ENCODE measurements around the gene RPS21. TPM values are rescaled to one million over a fixed set of nuclear protein-coding genes. Genes with fewer than 3 reads are reported as not detected.

Gene RPS21
- total and polyA plus RNA-seq, 10 of the 15 experiments (the other 5 are each of a cell fraction or from before 2014, with no cell fraction given), result 1,474 to 4,987 (median 2,439) TPM

DNA sequence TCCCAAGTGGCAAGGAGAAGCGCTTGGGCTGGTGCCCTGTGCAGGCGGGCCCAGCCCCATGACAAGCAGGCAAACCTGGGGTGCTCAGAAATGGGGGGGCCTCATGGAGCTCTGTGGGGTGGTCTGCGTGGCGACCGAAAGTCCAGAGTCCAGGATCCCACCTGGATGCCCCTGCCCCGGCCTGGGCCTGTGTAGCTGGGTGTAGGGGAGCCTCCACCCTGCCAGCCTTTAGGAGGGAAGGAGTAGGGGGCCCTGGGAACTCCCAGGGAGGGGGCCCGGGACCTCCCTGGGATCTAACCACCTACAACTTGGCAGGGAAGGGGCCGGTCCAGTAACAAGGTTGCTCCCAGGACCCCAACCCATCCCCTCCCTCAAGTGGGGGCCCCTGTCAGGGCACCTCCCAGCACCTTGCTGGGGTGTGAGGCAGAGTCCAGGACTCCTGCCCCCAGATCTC is 15.3 kb upstream of the RPS21 start:
- SMC1A ChIA-PET (ENCODE audit: uncharacterized antibody, unreplicated experiment), result no interaction called here
- peaks cover 4 to 15% of the 10 kb centered on the region in 2 experiments for H3K27me3 ChIP-seq (replicated peaks in 1 of 2; ENCODE audit: control insufficient read depth in 2 of 2, insufficient read depth in 2 of 2, low read length in 1 of 2)

DNA sequence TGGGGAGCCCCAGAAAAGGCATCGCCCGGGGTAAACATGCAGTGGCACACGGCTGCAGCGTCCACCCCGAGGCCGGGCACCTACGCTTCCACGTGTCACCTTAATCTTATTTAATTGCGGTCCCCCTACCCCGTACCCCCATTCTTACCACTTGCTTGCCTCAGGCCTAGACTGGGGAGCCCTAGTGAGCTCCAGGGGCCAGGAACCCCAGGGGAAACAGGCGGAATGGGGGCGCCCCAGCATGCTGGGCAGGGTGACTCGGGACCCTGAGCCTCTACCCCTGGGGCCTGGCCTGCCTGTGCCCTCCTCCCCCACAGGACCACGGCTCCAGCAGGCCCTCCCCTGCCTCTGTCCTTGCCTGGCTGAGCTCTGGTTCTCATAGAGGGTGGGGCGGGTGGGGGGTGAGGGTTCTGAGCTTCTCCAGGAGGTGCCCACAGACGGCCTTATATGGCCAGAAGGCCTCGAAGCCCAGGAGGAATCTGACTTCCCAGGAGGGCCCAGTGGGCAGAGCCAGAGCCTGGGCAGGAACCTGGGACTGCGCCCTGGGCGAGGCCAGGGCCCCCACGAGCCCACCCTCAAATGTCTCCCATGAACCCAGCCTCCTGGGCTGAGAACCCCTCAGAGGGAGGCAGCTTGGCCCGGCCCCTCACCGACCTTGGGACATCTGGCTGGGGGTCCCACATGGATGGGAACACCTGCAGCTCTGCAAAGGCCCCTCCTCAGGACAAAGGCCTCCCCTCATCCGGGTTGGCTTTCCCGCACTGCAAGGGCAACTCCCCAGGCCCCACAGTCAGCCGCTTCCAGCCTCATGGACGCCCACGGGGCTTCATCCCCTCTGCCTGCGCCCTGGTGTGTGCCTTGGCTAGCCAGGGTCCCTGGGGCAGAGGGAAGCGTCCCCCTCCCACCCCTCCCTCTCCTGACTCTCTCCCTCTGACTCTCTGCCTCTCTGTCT is 14.6 kb upstream of the RPS21 start:
- RAD21 ChIA-PET (ENCODE audit: unreplicated experiment), result no interaction called here
- no peak for ATAC-seq
- H3K36me3 ChIP-seq (ENCODE audit: control insufficient read depth in 2 of 2, insufficient read depth in 2 of 2, low read length in 1 of 2), result no peaks in the 10 kb centered on the region
- SMC1A ChIA-PET (ENCODE audit: uncharacterized antibody, unreplicated experiment), result no interaction called here
- no peak overlapping the region for H3K4me3 ChIP-seq
- in situ Hi-C loops (cut with MboI), result no loop called here
- H3K4me2 ChIP-seq (ENCODE audit: control insufficient read depth, insufficient read depth), result no peak overlapping the region
- no peak overlapping the region for H3K27ac ChIP-seq (ENCODE audit: control insufficient read depth, insufficient read depth)
- H3K4me1 ChIP-seq (ENCODE audit: control insufficient read depth, insufficient read depth, low read length), result peaks cover 5% of the 10 kb centered on the region
- CTCF ChIA-PET, result interaction anchor here (0.8 kb wide), 1 partner anchor 135 kb away, joined by 4 read pairs; no protein-coding TSS in a partner anchor
- TF ChIP-seq POLR2AphosphoS5 (IDR thresholded peaks at IDR 0.05; ENCODE audit: low read length), result no peak
- TF ChIP-seq NFIC (IDR thresholded peaks at IDR 0.05; ENCODE audit: low read depth, low read length), result no peak
- TF ChIP-seq BCL11A (IDR thresholded peaks at IDR 0.05; ENCODE audit: low read depth, low read length), result no peak
- TF ChIP-seq, protein P1, sequence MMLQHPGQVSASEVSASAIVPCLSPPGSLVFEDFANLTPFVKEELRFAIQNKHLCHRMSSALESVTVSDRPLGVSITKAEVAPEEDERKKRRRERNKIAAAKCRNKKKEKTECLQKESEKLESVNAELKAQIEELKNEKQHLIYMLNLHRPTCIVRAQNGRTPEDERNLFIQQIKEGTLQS (IDR thresholded peaks at IDR 0.05; ENCODE audit: borderline replicate concordance, extremely low read depth, low read depth, low read length), result no peak
- TF ChIP-seq MTA3 (IDR thresholded peaks at IDR 0.05; ENCODE audit: borderline replicate concordance, low read length), result no peak
- no peak for TF ChIP-seq HDAC6 (IDR thresholded peaks at IDR 0.05; ENCODE audit: unreplicated experiment)
- intact Hi-C loops (cut with micrococcal nuclease; ENCODE audit: unreplicated experiment), result no loop called here
- H3K27me3 ChIP-seq (replicated peaks in 1 of 2; ENCODE audit: control insufficient read depth in 2 of 2, insufficient read depth in 2 of 2, low read length in 1 of 2), result peaks cover 4 to 15% of the 10 kb centered on the region in 2 experiments
- no peak for FAIRE-seq
- H2AFZ ChIP-seq (ENCODE audit: control insufficient read depth, low read depth, low read length), result no peak overlapping the region
- no peak overlapping the region for H3K9ac ChIP-seq (ENCODE audit: control insufficient read depth, insufficient read depth, low read length)
- POLR2A ChIA-PET, result no interaction called here
- no peaks in the 10 kb centered on the region for H3K79me2 ChIP-seq (ENCODE audit: control insufficient read depth, insufficient read depth, low read length)
- BruUV-seq (replicated peaks), result no TSS peak
- H4K20me1 ChIP-seq (ENCODE audit: control insufficient read depth, insufficient read depth), result no peaks in the 10 kb centered on the region
- WGBS (ENCODE audit: insufficient coverage, insufficient replicate concordance, low lambda C conversion rate, missing lambda C conversion rate), result 32% methylated on average over 29 of the region's 29 CpGs
- no peak for DNase-seq (ENCODE audit: low read depth, low spot score)
- no peaks in the 10 kb centered on the region for H3K9me3 ChIP-seq (replicated peaks; ENCODE audit: control insufficient read depth, insufficient read depth, low read length)

More for the DNA sequence above, 15.3 kb upstream of the RPS21 start:
- Histone ChIP-seq H3K79me2 (ENCODE audit: control insufficient read depth, insufficient read depth, low read length) (no peaks in the 10 kb centered on the region), H3K4me1 (ENCODE audit: control insufficient read depth, insufficient read depth, low read length) (peaks cover 5% of the 10 kb centered on the region), H3K4me3 (no peak overlapping the region), H3K27ac (ENCODE audit: control insufficient read depth, insufficient read depth) (no peak overlapping the region), H3K9me3 (replicated peaks; ENCODE audit: control insufficient read depth, insufficient read depth, low read length) (no peaks in the 10 kb centered on the region), H4K20me1 (ENCODE audit: control insufficient read depth, insufficient read depth) (no peaks in the 10 kb centered on the region), H3K9ac (ENCODE audit: control insufficient read depth, insufficient read depth, low read length) (no peak overlapping the region), H2AFZ (ENCODE audit: control insufficient read depth, low read depth, low read length) (no peak overlapping the region), H3K4me2 (ENCODE audit: control insufficient read depth, insufficient read depth) (no peak overlapping the region), H3K36me3 (ENCODE audit: control insufficient read depth in 2 of 2, insufficient read depth in 2 of 2, low read length in 1 of 2) (no peaks in the 10 kb centered on the region)
- no TSS peak for BruUV-seq (replicated peaks)
- DNase-seq (ENCODE audit: low read depth, low spot score) (no peak), FAIRE-seq (no peak), ATAC-seq (no peak)
- CTCF ChIA-PET, result interaction anchor here (0.8 kb wide), 1 partner anchor 134 kb away, joined by 4 read pairs; no protein-coding TSS in a partner anchor
- WGBS (ENCODE audit: insufficient coverage, insufficient replicate concordance, low lambda C conversion rate, missing lambda C conversion rate), result 50% methylated on average over 6 of the region's 8 CpGs
- POLR2A ChIA-PET, result no interaction called here
- no peak for TF ChIP-seq ESRRA (IDR thresholded peaks at IDR 0.05; ENCODE audit: low read length)
- in situ Hi-C loops (cut with MboI), result no loop called here
- RAD21 ChIA-PET (ENCODE audit: unreplicated experiment), result no interaction called here
- intact Hi-C loops (cut with micrococcal nuclease; ENCODE audit: unreplicated experiment), result no loop called here
